Measurements from ENCODE around the gene PAPLN.

DNA sequence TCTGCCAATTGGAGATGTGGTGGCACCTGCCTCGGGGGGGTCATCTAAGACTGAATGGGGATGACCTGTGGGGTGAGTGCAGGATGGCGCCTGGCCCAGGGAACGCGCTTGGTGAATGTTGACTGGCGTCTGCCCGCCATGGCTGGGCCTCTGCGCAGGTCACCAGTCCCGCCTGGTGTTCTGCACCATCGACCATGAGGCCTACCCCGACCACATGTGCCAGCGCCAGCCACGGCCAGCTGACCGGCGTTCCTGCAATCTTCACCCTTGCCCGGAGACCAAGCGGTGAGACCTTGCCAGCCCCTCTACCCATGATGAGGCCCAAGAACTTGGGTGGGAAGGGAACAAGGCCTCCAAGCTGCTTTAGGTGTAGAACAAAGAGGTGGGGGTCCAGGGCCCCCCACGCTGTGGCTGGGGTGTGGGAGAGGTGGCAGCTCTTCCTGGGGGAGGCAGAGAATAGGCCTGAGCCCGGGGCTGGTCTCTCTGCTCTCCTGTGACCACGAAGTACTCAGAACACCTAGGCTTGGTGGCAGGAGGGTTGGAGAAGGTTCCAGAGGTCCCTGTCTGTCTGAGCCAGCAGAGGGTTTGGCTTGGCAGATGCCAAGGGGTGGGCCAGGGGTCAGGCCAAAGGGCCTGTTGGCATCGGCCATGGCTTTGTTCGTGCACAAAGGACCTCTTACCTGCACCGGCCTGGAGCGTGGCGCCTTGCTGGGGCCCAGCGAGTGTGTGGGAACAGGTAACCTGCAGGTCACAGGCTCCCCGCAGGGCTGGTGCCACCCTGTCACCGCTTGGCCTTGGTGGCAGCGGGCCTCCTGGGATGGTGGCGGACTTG is 15.4 kb downstream of the PAPLN start:
- TF ChIP-seq, protein P1, sequence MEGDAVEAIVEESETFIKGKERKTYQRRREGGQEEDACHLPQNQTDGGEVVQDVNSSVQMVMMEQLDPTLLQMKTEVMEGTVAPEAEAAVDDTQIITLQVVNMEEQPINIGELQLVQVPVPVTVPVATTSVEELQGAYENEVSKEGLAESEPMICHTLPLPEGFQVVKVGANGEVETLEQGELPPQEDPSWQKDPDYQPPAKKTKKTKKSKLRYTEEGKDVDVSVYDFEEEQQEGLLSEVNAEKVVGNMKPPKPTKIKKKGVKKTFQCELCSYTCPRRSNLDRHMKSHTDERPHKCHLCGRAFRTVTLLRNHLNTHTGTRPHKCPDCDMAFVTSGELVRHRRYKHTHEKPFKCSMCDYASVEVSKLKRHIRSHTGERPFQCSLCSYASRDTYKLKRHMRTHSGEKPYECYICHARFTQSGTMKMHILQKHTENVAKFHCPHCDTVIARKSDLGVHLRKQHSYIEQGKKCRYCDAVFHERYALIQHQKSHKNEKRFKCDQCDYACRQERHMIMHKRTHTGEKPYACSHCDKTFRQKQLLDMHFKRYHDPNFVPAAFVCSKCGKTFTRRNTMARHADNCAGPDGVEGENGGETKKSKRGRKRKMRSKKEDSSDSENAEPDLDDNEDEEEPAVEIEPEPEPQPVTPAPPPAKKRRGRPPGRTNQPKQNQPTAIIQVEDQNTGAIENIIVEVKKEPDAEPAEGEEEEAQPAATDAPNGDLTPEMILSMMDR (optimal IDR thresholded peaks at IDR 0.05 in 1 of 3, IDR thresholded peaks at IDR 0.05 in 1 of 3, conservative IDR thresholded peaks at IDR 0.05 in 1 of 3; ENCODE audit: extremely low read depth in 1 of 3, insufficient read depth in 2 of 3, low read length in 3 of 3): no peak
- TF ChIP-seq EZH2 (IDR thresholded peaks at IDR 0.05; ENCODE audit: low read length): no peak
